Panc1 (cell line): ENCODE measurements around the gene SYT11. TPM values are rescaled to one million over a fixed set of nuclear protein-coding genes. Genes with fewer than 3 reads are reported as not detected.

Experiments
- ATAC-seq: fragments of 200-7000 bp; cut with Tn5 transposase; 2 replicates; pipeline ENCODE4 v1.9.1; 2020; ENCODE audit warnings: mild to moderate bottlenecking, moderate library complexity
- BruUV-seq: library from RNA; stranded (reverse); fragments of 400-500 nt; replicated peaks from 2 replicates; lab custom pipeline; 2021; lab: Mats Ljungman, UMichigan
- CTCF ChIA-PET: fragments of 300-600 bp; sonication (Branson Sonifier 250); formaldehyde crosslinking; loops from one replicate; lab custom pipeline; 2022; ENCODE audit warnings: antibody characterized with exemption; lab: Charles Lee
- POLR2A ChIA-PET: fragments of 300-600 bp; sonication (Branson Sonifier 250); formaldehyde crosslinking; loops from one replicate; lab custom pipeline; 2022; ENCODE audit warnings: antibody characterized with exemption; lab: Charles Lee
- DNase-seq: peaks from one replicate; pipeline ENCODE4 v3.0.0-alpha.2; 2010; ENCODE audit warnings: low read depth, low spot score
- H3K27ac ChIP-seq: 2 replicates; pipeline ENCODE4 v1.5.1; 2011; ENCODE audit warnings: mild to moderate bottlenecking, low read length, inconsistent platforms
- H3K27me3 ChIP-seq: fragments of 200-500 bp; sonication (Bioruptor generic); 2 replicates; pipeline ENCODE4 v1.6.0; 2014; ENCODE audit warnings: low read length, inconsistent platforms; ENCODE audit not compliant: control insufficient read depth, insufficient read depth
- H3K36me3 ChIP-seq: fragments of 200-500 bp; sonication (Bioruptor generic); 2 replicates; pipeline ENCODE4 v1.5.1; 2014; ENCODE audit warnings: inconsistent platforms, mild to moderate bottlenecking, low read length, moderate library complexity; ENCODE audit not compliant: control insufficient read depth, insufficient read depth
- H3K4me1 ChIP-seq: 2 replicates; pipeline ENCODE4 v1.5.1; 2011; ENCODE audit warnings: inconsistent platforms, mild to moderate bottlenecking, low read length, moderate library complexity; ENCODE audit not compliant: control insufficient read depth, insufficient read depth
- H3K4me3 ChIP-seq, 2 experiments: 2 replicates each; pipeline ENCODE4 v1.5.1; 2011 to 2012; ENCODE audit warnings: low read depth in 2 of 2, low read length in 2 of 2, mild to moderate bottlenecking in 2 of 2, inconsistent platforms in 1 of 2, moderate library complexity in 1 of 2
- H3K9me3 ChIP-seq: fragments of 200-500 bp; sonication (Bioruptor generic); 2 replicates; pipeline ENCODE4 v1.5.1; 2014; ENCODE audit warnings: low read depth, mild to moderate bottlenecking, inconsistent platforms, low read length, moderate library complexity; ENCODE audit not compliant: control insufficient read depth, insufficient read depth
- POLR2AphosphoS5 ChIP-seq: IDR thresholded peaks from 2 replicates; pipeline ENCODE4 v1.6.1; 2012; ENCODE audit warnings: mild to moderate bottlenecking, low read depth, low read length, moderate library complexity
- SIN3A ChIP-seq: IDR thresholded peaks from 2 replicates; pipeline ENCODE4 v1.6.1; 2012; ENCODE audit warnings: low read depth, mild to moderate bottlenecking, low read length, moderate library complexity, borderline replicate concordance; ENCODE audit not compliant: insufficient read depth
- TCF7L2 ChIP-seq: IDR thresholded peaks from 2 replicates; pipeline ENCODE4 v1.6.1; 2011; ENCODE audit warnings: mild to moderate bottlenecking, low read depth, low read length, inconsistent platforms
- in situ Hi-C: cut with HindIII; loops from 2 replicates; pipeline ENCODE4 v1.10.0; 2016; ENCODE audit warnings: low sequenced_read_pairs, low pct_unique_long_range_greater_than_20kb
- intact Hi-C: fragments of 100-400 bp; cut with micrococcal nuclease; formaldehyde crosslinking; loops from one replicate; pipeline ENCODE4 v1.10.0; 2022; ENCODE audit not compliant: unreplicated experiment
- total RNA-seq: library from RNA; stranded (reverse); gene quantifications from one replicate; pipeline ENCODE4 v1.2.1, GENCODE V29; 2021; ENCODE audit not compliant: unreplicated experiment
- TF ChIP-seq, protein P1 (sequence below): fragments of 450-650 bp; IDR thresholded peaks from 2 replicates; pipeline ENCODE4 v1.5.1; 2017; ENCODE audit warnings: mild to moderate bottlenecking
- TF ChIP-seq, protein P2 (sequence below), 2 experiments: IDR thresholded peaks; 2 replicates each; pipeline ENCODE4 v1.6.1; 2011 to 2012; ENCODE audit warnings: low read depth in 2 of 2, control low read depth in 1 of 2, low read length in 1 of 2, mild to moderate bottlenecking in 1 of 2, moderate library complexity in 1 of 2; ENCODE audit not compliant: insufficient read depth in 1 of 2

Gene SYT11
- total RNA-seq, 1 experiment from 2014 or later = 4.0 TPM

DNA sequence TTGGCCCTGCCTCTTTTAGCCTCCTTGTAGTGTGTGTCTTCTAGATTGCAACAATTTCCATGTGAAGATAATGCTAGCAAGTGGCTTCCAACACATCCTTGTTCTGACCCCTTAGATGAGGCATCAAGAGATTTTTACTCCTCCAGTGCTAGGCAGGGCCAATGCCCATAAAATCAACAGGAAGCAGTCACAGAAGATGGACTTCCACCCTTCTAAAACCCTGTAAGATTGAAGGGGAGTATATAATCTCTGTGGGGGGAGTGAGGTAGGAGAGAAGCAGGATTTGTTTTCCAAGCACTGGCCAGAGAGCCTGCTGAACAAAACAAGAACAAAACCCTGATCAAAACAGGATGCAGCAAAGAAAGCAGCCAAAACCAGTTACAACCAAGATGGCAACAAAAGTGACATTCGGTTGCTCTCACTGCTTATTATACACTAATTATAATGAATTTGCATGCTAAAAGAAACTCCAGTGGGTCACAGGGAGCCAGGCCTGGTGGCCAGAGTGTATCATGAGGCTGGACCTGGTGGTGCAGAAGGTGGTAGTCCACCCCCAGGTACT is 14.4 kb upstream of the SYT11 start:
- no peak overlapping the region for H3K4me3 ChIP-seq
- DNase-seq (no peak), ATAC-seq (no peak)
- H3K27ac ChIP-seq = no peak overlapping the region
- H3K36me3 ChIP-seq = peaks cover 2% of the 10 kb centered on the region; the same call in 1 of the 2 replicates
- in situ Hi-C loops = no loop called here
- no peaks in the 10 kb centered on the region for H3K27me3 ChIP-seq
- CTCF ChIA-PET = no interaction called here
- POLR2A ChIA-PET = no interaction called here
- intact Hi-C loops = no loop called here
- no peaks in the 10 kb centered on the region for H3K4me1 ChIP-seq
- no peaks in the 10 kb centered on the region for H3K9me3 ChIP-seq
- BruUV-seq = no TSS peak
- TF ChIP-seq, protein P1, sequence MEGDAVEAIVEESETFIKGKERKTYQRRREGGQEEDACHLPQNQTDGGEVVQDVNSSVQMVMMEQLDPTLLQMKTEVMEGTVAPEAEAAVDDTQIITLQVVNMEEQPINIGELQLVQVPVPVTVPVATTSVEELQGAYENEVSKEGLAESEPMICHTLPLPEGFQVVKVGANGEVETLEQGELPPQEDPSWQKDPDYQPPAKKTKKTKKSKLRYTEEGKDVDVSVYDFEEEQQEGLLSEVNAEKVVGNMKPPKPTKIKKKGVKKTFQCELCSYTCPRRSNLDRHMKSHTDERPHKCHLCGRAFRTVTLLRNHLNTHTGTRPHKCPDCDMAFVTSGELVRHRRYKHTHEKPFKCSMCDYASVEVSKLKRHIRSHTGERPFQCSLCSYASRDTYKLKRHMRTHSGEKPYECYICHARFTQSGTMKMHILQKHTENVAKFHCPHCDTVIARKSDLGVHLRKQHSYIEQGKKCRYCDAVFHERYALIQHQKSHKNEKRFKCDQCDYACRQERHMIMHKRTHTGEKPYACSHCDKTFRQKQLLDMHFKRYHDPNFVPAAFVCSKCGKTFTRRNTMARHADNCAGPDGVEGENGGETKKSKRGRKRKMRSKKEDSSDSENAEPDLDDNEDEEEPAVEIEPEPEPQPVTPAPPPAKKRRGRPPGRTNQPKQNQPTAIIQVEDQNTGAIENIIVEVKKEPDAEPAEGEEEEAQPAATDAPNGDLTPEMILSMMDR = no peak
- TF ChIP-seq, protein P2, sequence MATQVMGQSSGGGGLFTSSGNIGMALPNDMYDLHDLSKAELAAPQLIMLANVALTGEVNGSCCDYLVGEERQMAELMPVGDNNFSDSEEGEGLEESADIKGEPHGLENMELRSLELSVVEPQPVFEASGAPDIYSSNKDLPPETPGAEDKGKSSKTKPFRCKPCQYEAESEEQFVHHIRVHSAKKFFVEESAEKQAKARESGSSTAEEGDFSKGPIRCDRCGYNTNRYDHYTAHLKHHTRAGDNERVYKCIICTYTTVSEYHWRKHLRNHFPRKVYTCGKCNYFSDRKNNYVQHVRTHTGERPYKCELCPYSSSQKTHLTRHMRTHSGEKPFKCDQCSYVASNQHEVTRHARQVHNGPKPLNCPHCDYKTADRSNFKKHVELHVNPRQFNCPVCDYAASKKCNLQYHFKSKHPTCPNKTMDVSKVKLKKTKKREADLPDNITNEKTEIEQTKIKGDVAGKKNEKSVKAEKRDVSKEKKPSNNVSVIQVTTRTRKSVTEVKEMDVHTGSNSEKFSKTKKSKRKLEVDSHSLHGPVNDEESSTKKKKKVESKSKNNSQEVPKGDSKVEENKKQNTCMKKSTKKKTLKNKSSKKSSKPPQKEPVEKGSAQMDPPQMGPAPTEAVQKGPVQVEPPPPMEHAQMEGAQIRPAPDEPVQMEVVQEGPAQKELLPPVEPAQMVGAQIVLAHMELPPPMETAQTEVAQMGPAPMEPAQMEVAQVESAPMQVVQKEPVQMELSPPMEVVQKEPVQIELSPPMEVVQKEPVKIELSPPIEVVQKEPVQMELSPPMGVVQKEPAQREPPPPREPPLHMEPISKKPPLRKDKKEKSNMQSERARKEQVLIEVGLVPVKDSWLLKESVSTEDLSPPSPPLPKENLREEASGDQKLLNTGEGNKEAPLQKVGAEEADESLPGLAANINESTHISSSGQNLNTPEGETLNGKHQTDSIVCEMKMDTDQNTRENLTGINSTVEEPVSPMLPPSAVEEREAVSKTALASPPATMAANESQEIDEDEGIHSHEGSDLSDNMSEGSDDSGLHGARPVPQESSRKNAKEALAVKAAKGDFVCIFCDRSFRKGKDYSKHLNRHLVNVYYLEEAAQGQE (IDR thresholded peaks at IDR 0.05; ENCODE audit: insufficient read depth in 1 of 2, low read depth in 2 of 2, low read length in 1 of 2) = no peak
- TF ChIP-seq TCF7L2 = no peak
- no peak for TF ChIP-seq SIN3A
- TF ChIP-seq POLR2AphosphoS5 = no peak

DNA sequence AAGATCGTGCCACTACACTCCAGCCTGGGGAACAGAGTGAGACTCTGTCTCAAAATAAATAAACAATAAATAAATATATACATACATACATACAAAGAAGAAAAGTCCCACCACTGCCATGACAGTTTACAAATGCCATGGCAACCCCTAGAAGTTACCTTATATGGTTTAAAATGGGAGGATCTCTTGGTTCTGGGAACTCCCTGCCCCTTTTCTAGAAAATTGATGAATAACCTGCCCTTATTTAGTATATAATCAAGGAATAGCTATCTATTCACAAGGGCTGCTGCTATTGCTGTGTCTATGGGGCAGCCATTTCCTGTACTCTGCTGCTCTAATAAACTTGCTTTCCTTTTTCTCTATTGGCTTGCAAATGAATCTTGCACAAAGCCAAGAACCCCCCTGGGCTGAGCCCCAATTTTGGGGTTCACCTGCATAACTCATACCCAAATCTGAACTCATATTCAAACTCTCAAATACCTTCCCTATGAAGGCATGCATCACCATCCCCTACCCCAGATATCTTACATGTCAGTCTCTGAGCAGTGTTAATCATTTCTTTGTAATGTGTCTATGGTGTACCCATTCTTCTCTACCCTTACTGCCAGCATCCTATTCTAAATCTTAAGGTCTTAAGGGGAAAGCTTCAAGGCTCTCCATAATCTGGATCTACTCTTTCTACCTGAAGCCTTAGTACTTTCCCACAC is 11.4 kb upstream of the SYT11 start:
- ChIA-PET CTCF (no interaction called here), POLR2A (interaction anchor here (0.7 kb wide), 1 partner anchor 14 kb away, joined by 4 read pairs; no protein-coding TSS in a partner anchor)
- BruUV-seq = TSS peak; percentile 16
- no peak overlapping the region for H3K27ac ChIP-seq
- H3K4me3 ChIP-seq = no peak overlapping the region
- in situ Hi-C loops (no loop called here), intact Hi-C loops (no loop called here)
- TF ChIP-seq, protein P1 = no peak
- TF ChIP-seq SIN3A (no peak), POLR2AphosphoS5 (no peak), TCF7L2 (no peak)
- TF ChIP-seq, protein P2 (IDR thresholded peaks at IDR 0.05; ENCODE audit: insufficient read depth in 1 of 2, low read depth in 2 of 2, low read length in 1 of 2) = no peak
- DNase-seq (no peak), ATAC-seq (peak; percentile 27; the same call in 1 of the 2 replicates)
- H3K4me1 ChIP-seq = no peaks in the 10 kb centered on the region
- H3K27me3 ChIP-seq = no peaks in the 10 kb centered on the region
- peaks cover 8% of the 10 kb centered on the region for H3K36me3 ChIP-seq
- H3K9me3 ChIP-seq = no peaks in the 10 kb centered on the region
